Head of caudate nucleus (tissue), 42 donors: ENCODE data around the gene MAGI2.

Experiments used
- DNase-seq, 42 donors: peaks; one replicate each; pipeline versions ENCODE4 v3.0.0 to v3.0.0-alpha.2; 2020 to 2021; ENCODE audit warnings: mixed read lengths in 7 of 42
- intact Hi-C: fragments of 100-400 bp; cut with DNase I; formaldehyde crosslinking; loops from one replicate; pipeline ENCODE4 v1.15.0; 2022

The MAGI2 gene

DNA sequence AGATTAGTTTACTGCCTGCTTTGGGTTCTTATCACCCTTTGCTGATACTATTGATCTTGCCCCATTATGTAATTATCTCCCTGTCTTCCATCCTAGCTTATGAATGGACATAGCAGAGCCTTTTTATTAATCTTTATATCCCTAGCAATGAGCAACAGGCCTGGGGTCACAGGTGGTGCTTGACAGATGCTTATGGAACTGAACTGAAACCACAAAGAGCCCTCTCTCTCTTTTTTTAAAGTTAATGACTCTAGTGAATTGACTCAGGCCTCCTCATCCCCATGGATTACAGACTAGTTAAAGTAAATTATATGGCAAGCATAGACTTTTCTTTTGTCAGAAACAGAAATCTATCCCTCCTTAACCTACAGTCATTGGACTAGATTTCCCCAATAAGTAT, 1389.7 kb downstream of the MAGI2 start:
- intact Hi-C loops: no loop called here
- DNase-seq: no peak

DNA sequence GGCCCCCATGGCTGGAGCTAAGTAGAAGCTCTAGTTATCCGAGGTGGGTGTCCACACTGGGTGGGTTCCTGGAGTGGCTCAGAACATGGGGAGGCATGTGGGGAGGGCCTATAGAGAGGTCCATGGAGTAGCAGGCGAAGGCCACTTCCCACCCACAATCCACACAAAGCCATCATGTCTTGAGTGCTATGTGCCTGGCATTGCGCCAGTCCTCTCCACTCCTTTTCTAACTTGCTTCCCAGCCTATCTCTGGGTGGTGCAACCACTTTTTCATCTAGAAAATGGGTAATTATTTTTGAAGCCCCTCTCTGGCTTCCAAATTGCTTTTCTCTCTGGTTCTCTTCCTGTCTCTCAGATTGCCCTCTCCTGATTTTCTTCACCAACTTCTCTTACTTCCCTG, 1391.3 kb downstream of the MAGI2 start:
- intact Hi-C loops: no loop called here
- DNase-seq: peak in 1 of 42 donors; percentile 27

DNA sequence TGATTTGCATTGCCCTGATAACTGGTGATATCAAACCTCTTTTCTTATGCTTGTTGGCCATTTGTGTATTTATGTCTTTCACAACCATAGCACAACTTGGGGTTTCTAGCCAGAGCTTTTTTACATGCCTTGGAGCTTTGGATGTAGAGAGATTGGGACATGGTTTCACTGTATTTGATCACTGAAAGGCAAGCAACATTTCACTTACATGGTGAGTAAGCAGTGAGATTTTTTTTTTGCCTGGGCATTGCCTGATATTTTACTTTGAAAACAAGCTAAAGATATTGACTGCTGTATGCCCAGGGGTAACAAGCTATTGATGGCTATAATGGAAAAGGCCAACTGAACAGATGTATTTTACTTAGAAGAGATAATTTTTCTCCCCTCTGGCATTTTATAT, 1395.9 kb downstream of the MAGI2 start:
- intact Hi-C loops: no loop called here
- no peak for DNase-seq

DNA sequence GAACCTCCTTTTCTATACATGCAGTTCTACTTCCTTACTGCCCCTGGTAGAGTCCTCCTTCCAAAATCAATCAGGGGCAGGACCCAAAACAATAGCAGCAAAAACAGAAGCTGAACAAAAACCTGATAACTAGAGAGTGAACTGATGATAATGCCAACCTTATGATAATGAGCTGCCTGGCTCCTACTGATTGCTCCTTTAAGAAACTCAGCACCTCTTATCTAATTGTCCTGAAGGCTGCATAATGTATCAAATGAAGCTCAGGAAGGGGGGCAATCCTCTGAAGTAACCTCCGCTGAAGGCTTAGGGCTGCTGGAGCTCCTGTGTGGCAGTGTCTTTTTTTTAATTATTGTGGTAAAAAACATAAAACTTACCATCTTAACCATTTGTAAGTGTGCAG, 1397.9 kb downstream of the MAGI2 start:
- DNase-seq: no peak
- intact Hi-C loops: no loop called here

DNA sequence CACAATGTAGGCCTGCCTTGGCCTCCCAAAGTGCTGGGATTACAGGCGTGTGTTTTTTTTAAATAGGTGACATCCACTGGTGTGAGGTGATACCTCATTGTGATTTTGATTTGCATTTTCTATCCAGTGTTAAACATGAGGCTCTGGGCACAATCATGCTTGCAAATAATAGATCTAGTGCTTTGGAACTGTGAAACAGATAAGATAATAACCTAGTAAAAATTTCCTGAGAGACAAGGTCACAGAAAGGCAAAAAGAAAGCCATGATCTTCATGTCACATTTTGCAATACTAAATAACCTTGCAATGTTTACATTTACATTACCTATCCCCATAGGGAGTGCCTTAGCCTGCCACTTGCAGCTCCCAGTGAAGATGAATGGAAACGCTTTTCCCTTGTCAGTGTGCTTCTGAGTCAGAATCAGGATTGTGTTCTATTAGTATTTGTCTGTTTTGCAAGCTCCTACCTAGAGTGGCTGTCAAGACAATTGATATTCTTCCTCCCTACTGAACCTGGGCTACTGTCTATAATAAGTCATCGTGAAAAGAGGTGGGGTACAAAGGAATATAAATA, 1398.4 kb downstream of the MAGI2 start:
- DNase-seq: no peak

DNA sequence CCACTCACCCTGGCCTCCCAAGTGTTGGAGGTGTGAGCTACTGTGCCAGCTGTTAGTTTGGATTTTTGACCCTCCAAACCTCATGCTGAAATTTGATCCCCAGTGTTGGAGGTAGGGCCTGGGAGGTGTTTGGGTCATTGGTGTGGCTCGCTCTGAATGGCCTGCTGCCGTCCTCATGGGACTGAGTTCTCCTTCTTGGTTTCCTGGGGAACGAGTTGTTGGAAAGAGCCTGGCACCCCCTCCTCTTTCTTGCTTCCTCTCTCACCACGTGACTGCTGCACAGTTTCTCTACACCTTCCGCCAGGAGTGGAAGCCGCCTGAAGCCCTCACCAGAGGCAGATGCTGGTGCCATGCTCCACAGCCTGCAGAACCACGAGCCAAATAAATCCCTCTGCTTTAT, 1401.4 kb downstream of the MAGI2 start:
- intact Hi-C loops: no loop called here
- no peak for DNase-seq

More for the DNA sequence above, 1398.4 kb downstream of the MAGI2 start:
- intact Hi-C loops: no loop called here

DNA sequence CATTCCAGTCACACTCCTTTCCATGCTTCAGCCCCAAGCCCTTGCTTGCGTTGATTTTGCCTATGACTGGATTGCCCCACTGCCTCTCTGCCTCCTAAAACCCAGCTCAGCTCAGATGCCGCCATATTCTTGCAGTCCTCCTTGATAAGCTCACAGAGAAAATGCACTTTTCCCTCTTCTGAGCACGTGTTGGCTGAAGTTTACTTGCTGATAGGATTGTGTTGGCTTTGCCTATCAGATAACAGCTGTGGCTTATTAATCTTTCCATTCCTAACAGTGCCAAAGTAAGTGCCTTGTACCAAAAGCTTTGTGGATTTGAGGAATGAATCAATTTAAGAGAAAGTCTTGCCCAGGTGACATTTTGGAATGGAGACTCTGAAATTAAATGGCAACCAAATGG, 1405.7 kb downstream of the MAGI2 start:
- no peak for DNase-seq
- intact Hi-C loops: no loop called here

DNA sequence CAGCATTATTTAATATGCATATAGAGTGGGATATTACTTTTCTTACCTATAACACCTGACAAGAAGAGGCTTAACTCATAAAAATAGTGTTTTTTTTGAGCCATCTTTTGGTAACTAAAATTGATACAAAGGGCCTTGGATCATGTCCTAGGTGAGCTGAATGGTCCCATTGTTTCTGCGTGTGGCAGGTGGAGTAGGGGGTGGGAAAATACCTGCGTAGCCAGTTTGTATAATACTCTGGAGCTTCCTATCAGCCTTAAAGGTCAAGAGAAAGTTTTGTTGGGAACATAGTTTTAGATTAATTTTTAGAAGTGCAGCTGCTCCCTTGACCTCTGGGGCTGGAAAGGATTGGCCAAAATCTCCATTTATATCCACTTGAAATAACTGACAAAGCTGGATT, 1410.3 kb downstream of the MAGI2 start:
- intact Hi-C loops: no loop called here
- no peak for DNase-seq

DNA sequence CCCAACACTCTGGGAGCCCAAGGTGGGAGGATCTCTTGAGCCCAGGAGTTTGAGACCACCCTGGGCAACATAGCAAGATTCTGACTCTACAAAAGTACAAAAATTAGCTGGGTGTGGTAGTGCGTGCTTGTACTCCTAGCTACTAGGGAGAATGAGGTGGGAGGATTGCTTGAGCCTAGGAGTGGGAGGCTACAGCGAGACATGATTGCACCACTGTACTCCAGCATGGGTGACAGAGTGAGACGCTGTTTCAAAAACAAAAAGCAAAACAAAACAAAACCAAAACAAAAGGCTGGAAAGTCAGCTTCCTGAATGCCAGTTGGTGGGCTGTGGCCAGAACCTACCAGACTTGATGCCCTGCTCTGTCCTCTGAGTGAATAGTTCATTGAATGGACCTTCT, 1412.0 kb downstream of the MAGI2 start:
- intact Hi-C loops: no loop called here

DNA sequence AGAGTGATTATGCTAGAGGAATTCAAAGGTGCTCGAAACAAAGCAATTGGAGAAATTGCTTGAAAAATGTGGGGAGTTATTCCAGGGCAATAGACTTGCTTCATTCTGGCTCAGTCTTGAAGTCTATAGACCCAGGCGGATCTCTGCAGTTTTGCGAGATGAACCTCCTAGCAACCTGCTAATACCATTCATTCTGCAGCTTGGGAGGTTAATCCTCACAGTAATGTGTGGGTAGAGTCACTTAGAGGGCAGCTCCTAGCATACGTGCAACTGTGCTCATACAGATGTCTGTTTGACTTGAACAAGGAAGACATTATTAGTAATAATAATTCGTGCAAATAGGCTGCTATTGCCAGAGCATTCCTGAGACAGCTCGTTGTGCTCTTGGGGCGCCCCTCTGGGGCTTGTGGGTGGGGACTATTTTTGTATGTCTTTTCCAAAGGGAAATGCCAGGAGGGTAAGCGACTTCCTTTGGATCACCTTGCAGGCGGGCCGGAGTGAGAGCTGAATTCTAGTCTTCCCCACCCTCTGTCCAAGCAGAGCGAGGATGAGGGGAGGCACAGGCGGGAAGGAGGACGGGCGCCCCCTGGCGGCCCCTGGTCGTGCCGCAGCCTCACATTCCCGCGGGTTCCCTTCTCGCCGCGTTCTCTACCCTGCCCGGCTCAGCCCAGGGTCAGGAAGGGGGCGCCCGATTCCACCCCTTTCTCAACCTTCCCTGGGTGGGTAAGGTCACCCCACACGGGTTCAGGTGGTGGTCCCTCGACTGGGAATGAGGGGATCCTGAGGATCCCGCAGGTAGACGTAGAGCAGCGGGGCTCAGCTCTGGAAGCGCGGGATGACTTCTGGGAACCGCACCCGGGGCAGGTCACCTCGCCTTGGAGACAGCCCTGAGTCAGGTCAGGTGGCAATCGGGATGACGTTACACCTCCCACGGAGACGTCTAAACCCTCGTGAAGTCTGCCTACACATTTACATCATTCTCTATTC, 1413.4 kb downstream of the MAGI2 start:
- intact Hi-C loops: no loop called here
- peak; percentile 44 to 91 (median 74) for DNase-seq

More for the DNA sequence above, 1412.0 kb downstream of the MAGI2 start:
- peak in 21 of 42 donors; percentile 18 to 75 (median 30) for DNase-seq

DNA sequence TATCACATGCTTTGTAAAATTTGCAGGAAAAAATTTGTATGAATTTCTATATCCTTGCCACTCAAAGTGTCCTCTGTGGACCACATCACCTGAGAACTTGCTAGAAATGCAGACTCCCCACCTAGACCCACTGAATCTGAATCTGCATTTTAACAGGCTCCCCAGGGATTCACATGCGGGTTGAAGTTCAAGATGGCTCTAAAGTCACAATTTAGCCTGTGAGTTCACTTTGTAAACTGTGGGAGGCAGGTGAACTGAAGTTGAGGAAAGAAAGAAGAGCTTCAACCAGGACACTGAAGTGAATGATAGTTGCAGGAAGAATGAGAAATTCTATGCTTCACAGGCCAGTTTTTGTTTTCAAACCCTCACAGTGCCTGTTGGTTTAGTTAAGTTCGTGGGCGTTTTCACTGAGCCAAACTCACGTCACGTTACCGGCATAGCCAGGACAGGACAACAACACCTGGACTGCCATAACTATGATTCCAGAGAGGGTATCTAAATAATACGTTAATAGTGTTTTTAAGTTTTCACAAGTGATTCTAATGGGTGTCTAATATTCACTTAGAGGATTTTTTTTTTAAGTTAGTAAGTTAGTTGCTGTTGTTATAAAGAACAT, 1414.9 kb downstream of the MAGI2 start:
- intact Hi-C loops: no loop called here

DNA sequence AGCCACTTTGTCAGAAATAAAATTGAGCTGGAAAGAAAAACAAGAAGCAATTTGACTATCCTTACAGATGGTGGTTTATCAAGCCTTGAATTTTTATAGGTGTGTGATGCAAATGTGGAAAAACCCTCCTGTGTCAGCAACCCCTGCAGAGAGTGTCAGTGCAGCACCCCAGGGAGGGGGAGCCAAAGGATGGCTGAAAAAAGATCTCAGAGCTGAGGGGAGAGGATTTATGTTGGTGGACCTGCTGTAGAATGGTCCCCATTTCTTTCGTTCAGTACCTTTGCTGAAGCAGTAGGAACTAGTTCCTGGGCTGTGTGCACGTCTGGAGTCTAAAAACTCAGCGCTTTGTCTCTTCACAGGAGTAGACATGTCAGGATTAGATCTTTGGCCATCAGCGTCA, 1415.9 kb downstream of the MAGI2 start:
- no peak for DNase-seq
- intact Hi-C loops: no loop called here

More for the DNA sequence above, 1414.9 kb downstream of the MAGI2 start:
- DNase-seq: no peak

DNA sequence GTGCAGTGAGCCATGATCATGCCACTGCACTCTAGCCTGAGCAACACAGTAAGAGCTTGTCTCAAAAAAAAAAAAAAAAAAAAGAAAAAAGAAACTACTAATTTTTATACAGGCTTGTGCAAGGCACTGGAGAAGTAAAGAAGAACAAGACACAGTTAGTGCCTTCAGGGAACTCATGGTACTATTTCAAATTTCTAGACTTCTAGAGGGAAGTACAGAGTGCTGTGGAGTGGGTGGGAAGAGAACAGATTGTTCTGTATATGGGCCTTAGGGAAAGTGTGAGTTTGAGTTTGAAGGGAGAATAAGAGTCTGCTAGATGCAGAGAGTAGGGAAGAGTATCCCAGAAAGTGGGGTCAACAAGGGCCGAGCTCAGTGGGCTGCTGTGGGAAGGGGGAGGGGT, 1420.1 kb downstream of the MAGI2 start:
- no peak for DNase-seq
- intact Hi-C loops: no loop called here

DNA sequence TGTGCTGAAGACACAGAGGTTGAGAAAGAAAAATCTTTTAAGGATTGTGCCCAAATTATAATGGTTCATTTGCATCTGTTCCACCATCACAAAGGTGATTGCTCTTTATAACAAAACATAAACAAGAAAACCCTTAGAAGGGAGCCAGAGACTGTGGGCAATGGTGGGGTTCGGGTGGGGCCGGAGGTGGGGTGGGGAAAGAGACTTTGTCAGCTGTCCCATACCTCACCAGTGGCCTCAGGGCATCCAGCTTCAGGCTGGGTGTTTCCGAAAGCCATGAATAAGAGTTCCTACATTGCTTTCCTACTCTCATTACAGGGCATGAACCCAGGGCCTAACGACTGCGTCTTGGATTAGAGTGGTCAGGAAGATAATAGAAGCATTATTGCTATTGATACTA, 1427.0 kb downstream of the MAGI2 start:
- DNase-seq: no peak
- intact Hi-C loops: no loop called here

DNA sequence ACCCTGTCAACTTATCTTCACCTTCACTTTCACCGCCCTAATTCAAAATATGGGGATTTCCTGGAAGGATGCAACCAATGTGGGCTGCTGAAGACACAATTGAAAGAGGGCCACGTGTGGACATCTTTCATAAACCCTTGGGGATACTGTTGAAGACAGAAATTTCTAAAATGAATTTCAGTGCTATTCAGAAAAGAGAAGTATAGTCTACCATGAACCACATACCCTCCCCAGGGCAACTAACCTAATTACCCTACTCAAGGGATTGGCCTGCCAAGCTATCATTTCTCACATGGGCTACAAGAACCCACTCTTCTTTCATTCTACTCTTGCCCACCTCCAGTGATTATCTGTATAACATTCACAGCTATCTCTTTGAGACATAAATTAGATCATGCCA, 1428.9 kb downstream of the MAGI2 start:
- no peak for DNase-seq
- intact Hi-C loops: no loop called here

DNA sequence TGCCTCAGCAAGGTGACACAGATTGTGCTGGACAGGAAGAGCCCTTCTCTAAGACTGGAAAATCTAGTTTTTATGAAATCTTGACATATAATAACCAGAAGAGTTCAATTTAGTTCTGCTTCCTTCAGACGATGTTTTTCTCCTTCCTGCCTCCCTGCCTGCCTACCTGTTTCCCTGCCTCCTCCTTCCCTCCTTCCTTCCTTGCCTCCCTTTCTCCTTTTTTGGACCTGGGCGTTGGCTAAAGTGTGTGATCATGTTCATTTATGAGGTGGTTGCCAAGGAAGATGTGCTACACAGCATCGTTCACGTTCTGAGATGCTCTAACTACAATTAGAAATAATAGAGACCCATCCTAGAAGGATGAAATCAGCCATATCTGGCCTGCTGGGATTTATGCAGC, 1430.3 kb downstream of the MAGI2 start:
- intact Hi-C loops: no loop called here

DNA sequence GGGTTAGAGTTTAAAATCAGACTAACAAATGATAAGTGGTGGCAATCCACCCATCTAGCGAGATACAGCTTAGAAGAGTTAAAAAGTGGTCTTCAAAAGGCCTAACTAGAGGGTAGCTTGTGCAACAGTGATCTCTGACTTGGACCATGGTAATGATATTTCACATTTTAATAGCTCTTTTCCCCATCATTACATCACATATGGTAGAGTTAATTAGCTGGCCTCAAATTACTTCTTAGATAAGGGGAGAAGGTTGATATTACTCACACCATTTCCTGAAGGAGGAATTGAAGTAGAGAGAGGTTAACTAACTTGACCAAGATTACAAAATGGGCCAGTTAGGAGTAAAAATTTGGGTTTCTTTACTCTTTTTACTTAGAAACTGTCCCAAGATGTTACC, 1431.3 kb downstream of the MAGI2 start:
- intact Hi-C loops: no loop called here

More for the DNA sequence above, 1430.3 kb downstream of the MAGI2 start:
- peak in 19 of 42 donors; percentile 24 to 77 (median 39) for DNase-seq

DNA sequence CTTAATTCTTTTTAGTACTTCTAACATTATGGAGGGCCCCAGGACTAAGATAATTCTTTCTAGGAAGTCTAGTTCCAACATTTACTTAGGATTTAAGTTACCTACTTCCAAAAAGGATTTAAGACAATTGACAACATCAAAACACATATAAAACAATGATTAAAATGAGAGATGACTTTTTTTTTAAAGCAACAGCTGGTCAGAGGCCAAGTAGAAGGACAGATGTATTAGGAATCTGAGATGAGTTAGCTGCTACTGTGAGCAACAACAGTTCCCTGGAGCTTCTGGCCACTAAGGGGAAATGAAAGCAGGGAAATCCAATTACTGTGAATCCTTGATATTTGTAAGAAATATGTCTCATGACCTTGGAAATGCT, 1432.6 kb downstream of the MAGI2 start:
- intact Hi-C loops: no loop called here
- DNase-seq: no peak

More for the DNA sequence above, 1431.3 kb downstream of the MAGI2 start:
- DNase-seq: no peak

DNA sequence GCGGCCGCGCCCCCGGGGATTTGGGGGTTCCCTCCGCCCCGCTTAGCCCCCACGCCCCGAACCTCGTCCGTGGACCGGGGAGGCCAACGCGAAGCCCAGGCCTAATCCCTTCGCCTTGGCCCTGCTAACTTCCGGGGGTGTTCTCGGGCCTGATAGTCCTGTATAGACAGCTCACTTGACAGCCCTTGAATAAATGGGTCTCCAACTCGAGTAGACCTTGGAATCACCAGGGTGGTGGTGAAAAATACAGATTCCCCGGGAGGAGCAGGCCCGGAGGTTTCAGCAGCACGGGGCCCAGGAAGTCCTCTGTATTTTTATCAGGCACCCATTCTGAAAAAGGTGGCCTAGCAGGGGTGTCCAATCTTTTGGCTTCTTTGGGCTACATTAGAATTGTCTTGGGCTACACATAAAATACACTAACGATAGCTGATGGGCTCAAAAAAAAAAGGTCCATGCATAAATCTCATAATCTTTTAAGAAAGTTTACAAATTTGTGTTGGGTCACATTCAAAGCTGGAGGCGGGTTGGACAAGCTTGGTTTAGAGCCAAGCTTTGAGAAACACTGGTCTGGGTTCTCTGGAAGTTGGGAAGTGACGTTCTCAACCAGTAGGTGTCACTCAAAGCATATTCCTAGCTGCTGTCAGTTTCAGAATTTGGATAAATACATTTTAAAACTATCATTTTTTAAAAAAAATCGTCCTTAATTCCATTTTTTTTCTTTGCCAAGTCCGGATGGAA, 1433.2 kb downstream of the MAGI2 start:
- peak in 37 of 42 donors; percentile 10 to 87 (median 64) for DNase-seq

More for the DNA sequence above, 1433.2 kb downstream of the MAGI2 start:
- intact Hi-C loops: no loop called here
